HepG2 (cell line): ENCODE data around the gene RAC2. TPM values are rescaled to one million over a fixed set of nuclear protein-coding genes. Genes with fewer than 3 reads are reported as not detected.

ENCODE experiments used
- CTCF ChIP-seq: sonication (generic); formaldehyde crosslinking; IDR thresholded peaks from 2 replicates; pipeline ENCODE4 v1.5.0; 2020; ENCODE audit warnings: mild to moderate bottlenecking, missing genetic modification reagents, moderate library complexity
- FOSL2 ChIP-seq: sonication (generic); formaldehyde crosslinking; IDR thresholded peaks from 2 replicates; pipeline ENCODE4 v1.4.0; 2020; ENCODE audit warnings: missing genetic modification reagents
- MAF1 ChIP-seq: sonication (generic); formaldehyde crosslinking; IDR thresholded peaks from 2 replicates; pipeline ENCODE4 v1.5.0; 2020; ENCODE audit warnings: missing genetic modification reagents, borderline replicate concordance
- MTF2 ChIP-seq: sonication (generic); formaldehyde crosslinking; IDR thresholded peaks from 2 replicates; pipeline ENCODE4 v1.5.0; 2020; ENCODE audit warnings: missing genetic modification reagents, borderline replicate concordance
- NRL ChIP-seq: sonication (generic); formaldehyde crosslinking; IDR thresholded peaks from 2 replicates; pipeline ENCODE4 v1.5.0; 2020; ENCODE audit warnings: missing genetic modification reagents, mild to moderate bottlenecking, moderate library complexity, borderline replicate concordance
- SYNCRIP ChIP-seq: fragments of 200-400 bp; formaldehyde crosslinking; IDR thresholded peaks from 2 replicates; pipeline ENCODE4 v1.6.1; 2018; ENCODE audit warnings: mild to moderate bottlenecking, low read depth, low read length; ENCODE audit not compliant: insufficient read depth
- TBX2 ChIP-seq: sonication (generic); formaldehyde crosslinking; IDR thresholded peaks from 2 replicates; pipeline ENCODE4 v1.5.0; 2020; ENCODE audit warnings: missing genetic modification reagents, mild to moderate bottlenecking, borderline replicate concordance
- TSC22D2 ChIP-seq: sonication (generic); formaldehyde crosslinking; IDR thresholded peaks from 2 replicates; pipeline ENCODE4 v1.5.1; 2020; ENCODE audit warnings: missing genetic modification reagents, mild to moderate bottlenecking, borderline replicate concordance
- ZNF121 ChIP-seq: sonication (generic); formaldehyde crosslinking; IDR thresholded peaks from 2 replicates; pipeline ENCODE4 v1.5.0; 2020; ENCODE audit warnings: mild to moderate bottlenecking, missing genetic modification reagents
- ZNF292 ChIP-seq: sonication (generic); formaldehyde crosslinking; IDR thresholded peaks from 2 replicates; pipeline ENCODE4 v1.8.1; 2022; ENCODE audit warnings: mild to moderate bottlenecking, low read depth, missing genetic modification reagents, borderline replicate concordance
- ZNF329 ChIP-seq: sonication (generic); formaldehyde crosslinking; IDR thresholded peaks from 2 replicates; pipeline ENCODE4 v1.9.0; 2021; ENCODE audit warnings: low read depth, mild to moderate bottlenecking, missing genetic modification reagents
- ZNF367 ChIP-seq: sonication (generic); formaldehyde crosslinking; IDR thresholded peaks from 2 replicates; pipeline ENCODE4 v1.4.0; 2020; ENCODE audit warnings: missing genetic modification reagents, borderline replicate concordance
- ZNF546 ChIP-seq: sonication (generic); formaldehyde crosslinking; conservative IDR thresholded peaks from 2 replicates; pipeline ENCODE4 v1.8.1; 2023; ENCODE audit warnings: mild to moderate bottlenecking, missing genetic modification reagents
- polyA plus RNA-seq, 8 experiments: library from polyadenylated mRNA; depleted of rRNA in 3 of 8; stranded (reverse) in 7 of 8; unstranded in 1 of 8; fragments of >200 nt; fragmentation: Illumina TruSeq in 4 of 8; extraction: Trizol in 4 of 8; gene quantifications; 2 replicates each; pipeline versions ENCODE4 v1.2.1 to v1.2.3, GENCODE V29; 2011 to 2016; ENCODE audit warnings: low read depth in 4 of 8, missing spikeins in 1 of 8, mixed read lengths in 1 of 8; ENCODE audit not compliant: insufficient read depth in 1 of 8
- total RNA-seq, 5 experiments: library from RNA; depleted of rRNA; stranded (reverse); fragments of >200 nt; fragmentation: Illumina TruSeq; extraction: Trizol; gene quantifications; 2 replicates each; pipeline ENCODE4 v1.2.3, GENCODE V29; 2016; ENCODE audit warnings: low read depth in 1 of 5
- TF ChIP-seq, protein P1 (sequence below): sonication (generic); formaldehyde crosslinking; IDR thresholded peaks from 2 replicates; pipeline ENCODE4 v1.5.1; 2020; ENCODE audit warnings: mild to moderate bottlenecking, missing genetic modification reagents, moderate library complexity
- TF ChIP-seq, protein P2 (sequence below): IDR thresholded peaks from 2 replicates; pipeline ENCODE4 v1.6.1; 2016; ENCODE audit warnings: mild to moderate bottlenecking
- TF ChIP-seq, protein P3 (sequence below): IDR thresholded peaks from 2 replicates; pipeline ENCODE4 v1.4.0; 2020; ENCODE audit warnings: mild to moderate bottlenecking, missing genetic modification reagents

Gene RAC2
- total and polyA plus RNA-seq, 2 of the 13 experiments (the other 11 are each of a cell fraction or from before 2014, with no cell fraction given) = 0.73 TPM; not detected in 1

- peak; percentile 10; the same call in 1 of the 2 replicates for TF ChIP-seq CTCF
- TF ChIP-seq, protein P1, sequence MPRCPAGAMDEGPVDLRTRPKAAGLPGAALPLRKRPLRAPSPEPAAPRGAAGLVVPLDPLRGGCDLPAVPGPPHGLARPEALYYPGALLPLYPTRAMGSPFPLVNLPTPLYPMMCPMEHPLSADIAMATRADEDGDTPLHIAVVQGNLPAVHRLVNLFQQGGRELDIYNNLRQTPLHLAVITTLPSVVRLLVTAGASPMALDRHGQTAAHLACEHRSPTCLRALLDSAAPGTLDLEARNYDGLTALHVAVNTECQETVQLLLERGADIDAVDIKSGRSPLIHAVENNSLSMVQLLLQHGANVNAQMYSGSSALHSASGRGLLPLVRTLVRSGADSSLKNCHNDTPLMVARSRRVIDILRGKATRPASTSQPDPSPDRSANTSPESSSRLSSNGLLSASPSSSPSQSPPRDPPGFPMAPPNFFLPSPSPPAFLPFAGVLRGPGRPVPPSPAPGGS (CRISPR knock-in tag) = no peak
- TF ChIP-seq ZNF546 = no peak
- TF ChIP-seq, protein P2, sequence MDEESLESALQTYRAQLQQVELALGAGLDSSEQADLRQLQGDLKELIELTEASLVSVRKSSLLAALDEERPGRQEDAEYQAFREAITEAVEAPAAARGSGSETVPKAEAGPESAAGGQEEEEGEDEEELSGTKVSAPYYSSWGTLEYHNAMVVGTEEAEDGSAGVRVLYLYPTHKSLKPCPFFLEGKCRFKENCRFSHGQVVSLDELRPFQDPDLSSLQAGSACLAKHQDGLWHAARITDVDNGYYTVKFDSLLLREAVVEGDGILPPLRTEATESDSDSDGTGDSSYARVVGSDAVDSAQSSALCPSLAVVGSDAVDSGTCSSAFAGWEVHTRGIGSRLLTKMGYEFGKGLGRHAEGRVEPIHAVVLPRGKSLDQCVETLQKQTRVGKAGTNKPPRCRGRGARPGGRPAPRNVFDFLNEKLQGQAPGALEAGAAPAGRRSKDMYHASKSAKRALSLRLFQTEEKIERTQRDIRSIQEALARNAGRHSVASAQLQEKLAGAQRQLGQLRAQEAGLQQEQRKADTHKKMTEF (CRISPR knock-in tag) = peak; percentile 49; the same call in 1 of the 2 replicates
- peak; percentile 68; the same call in 1 of the 2 replicates for TF ChIP-seq TBX2
- TF ChIP-seq NRL (CRISPR knock-in tag) = 0 out of 2 replicates have a peak, but pooled peaks have one; percentile 30
- no peak for TF ChIP-seq SYNCRIP
- peak; percentile 7; the same call in 1 of the 2 replicates for TF ChIP-seq FOSL2
- peak; percentile 40; the same call in 1 of the 2 replicates for TF ChIP-seq ZNF121 (CRISPR knock-in tag)
- TF ChIP-seq, protein P3, sequence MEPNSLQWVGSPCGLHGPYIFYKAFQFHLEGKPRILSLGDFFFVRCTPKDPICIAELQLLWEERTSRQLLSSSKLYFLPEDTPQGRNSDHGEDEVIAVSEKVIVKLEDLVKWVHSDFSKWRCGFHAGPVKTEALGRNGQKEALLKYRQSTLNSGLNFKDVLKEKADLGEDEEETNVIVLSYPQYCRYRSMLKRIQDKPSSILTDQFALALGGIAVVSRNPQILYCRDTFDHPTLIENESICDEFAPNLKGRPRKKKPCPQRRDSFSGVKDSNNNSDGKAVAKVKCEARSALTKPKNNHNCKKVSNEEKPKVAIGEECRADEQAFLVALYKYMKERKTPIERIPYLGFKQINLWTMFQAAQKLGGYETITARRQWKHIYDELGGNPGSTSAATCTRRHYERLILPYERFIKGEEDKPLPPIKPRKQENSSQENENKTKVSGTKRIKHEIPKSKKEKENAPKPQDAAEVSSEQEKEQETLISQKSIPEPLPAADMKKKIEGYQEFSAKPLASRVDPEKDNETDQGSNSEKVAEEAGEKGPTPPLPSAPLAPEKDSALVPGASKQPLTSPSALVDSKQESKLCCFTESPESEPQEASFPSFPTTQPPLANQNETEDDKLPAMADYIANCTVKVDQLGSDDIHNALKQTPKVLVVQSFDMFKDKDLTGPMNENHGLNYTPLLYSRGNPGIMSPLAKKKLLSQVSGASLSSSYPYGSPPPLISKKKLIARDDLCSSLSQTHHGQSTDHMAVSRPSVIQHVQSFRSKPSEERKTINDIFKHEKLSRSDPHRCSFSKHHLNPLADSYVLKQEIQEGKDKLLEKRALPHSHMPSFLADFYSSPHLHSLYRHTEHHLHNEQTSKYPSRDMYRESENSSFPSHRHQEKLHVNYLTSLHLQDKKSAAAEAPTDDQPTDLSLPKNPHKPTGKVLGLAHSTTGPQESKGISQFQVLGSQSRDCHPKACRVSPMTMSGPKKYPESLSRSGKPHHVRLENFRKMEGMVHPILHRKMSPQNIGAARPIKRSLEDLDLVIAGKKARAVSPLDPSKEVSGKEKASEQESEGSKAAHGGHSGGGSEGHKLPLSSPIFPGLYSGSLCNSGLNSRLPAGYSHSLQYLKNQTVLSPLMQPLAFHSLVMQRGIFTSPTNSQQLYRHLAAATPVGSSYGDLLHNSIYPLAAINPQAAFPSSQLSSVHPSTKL (CRISPR knock-in tag) = peak; percentile 44
- no peak for TF ChIP-seq TSC22D2 (CRISPR knock-in tag)
- peak; percentile 95 for TF ChIP-seq ZNF292 (CRISPR knock-in tag)
- TF ChIP-seq ZNF367 = no peak
- TF ChIP-seq MTF2 (CRISPR knock-in tag) = no peak
- TF ChIP-seq ZNF329 = no peak; the same call in 1 of the 2 replicates
- TF ChIP-seq MAF1 (CRISPR knock-in tag) = no peak
Observed at GRCh38 chr22:37199760-37200108, 44.3 kb downstream of the RAC2 start (continued).
